ENCODE measurements around the gene ATP10D. TPM values are rescaled to one million over a fixed set of nuclear protein-coding genes. Genes with fewer than 3 reads are reported as not detected.

Gene ATP10D
- total RNA-seq, 6 experiments from 2014 or later = 50.6 to 73.8 (median 55.4) TPM

DNA sequence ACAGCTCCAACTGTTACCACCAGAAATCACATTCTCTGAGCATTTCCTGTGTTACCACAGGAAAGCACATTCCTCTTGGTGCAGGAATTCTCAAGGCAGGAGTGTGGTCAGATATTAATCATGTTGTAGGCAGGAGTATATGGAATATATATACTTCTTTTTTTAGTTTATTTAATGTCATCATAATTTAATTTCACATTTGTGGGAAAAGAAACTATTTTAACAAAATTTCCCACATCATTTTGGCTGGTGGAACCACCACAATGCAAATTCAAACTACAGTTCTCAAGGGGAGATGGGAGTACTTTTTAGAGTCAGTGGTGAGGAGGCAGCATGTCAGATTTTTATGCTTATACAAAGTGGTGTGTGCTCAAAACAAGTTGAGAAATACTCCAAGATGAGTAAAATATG lies 139.0 kb downstream of the ATP10D start:
- DNase-seq = peak; percentile 55
- H3K27me3 Mint-ChIP-seq (ENCODE audit: insufficient read depth) = no peaks in the 10 kb centered on the region
- H3K27ac Mint-ChIP-seq = peak overlapping the region; percentile 65
- no peaks in the 10 kb centered on the region for H3K9me3 Mint-ChIP-seq
- no peak overlapping the region for H3K4me3 Mint-ChIP-seq
- H3K4me1 Mint-ChIP-seq (ENCODE audit: low read depth) = peaks cover 17% of the 10 kb centered on the region
- H3K36me3 Mint-ChIP-seq (ENCODE audit: low read depth) = peaks cover 8% of the 10 kb centered on the region; the same call in 1 of the 2 replicates
- TF ChIP-seq CTCF (IDR thresholded peaks at IDR 0.05) = no peak

GRCh38 chr4:47631161-47631560 lies 146.1 kb downstream of the ATP10D start:
- Mint-ChIP-seq H3K4me1 (ENCODE audit: low read depth) (no peaks in the 10 kb centered on the region), H3K36me3 (ENCODE audit: low read depth) (peaks cover 4% of the 10 kb centered on the region), H3K27ac (no peak overlapping the region), H3K27me3 (ENCODE audit: insufficient read depth) (peaks cover 2% of the 10 kb centered on the region; the same call in 1 of the 2 replicates), H3K4me3 (no peak overlapping the region), H3K9me3 (peaks cover 3% of the 10 kb centered on the region; the same call in 1 of the 2 replicates)
- DNase-seq = no peak
- no peak for TF ChIP-seq CTCF (IDR thresholded peaks at IDR 0.05)

DNA sequence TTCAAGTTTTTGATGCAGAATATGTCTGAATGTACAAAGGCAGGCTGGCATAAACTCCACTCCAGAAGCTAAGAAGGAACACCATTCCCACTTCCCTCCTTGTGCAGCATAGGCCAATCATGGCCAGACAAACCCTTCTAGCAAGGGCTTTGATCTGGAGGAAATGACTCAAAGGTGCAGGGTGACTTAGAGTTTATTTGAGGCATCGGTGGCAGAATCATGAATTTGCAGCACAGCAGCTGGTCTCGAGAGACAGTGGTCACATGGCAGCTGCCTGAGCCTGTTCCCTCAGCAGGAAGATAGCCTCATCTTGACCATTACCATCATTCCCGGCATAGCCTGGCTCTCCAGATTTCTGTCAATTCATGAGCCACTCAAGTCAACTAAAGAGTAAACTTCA lies 154.5 kb downstream of the ATP10D start:
- peaks cover 21% of the 10 kb centered on the region for H3K9me3 Mint-ChIP-seq
- TF ChIP-seq CTCF (IDR thresholded peaks at IDR 0.05) = no peak
- DNase-seq = no peak
- H3K36me3 Mint-ChIP-seq (ENCODE audit: low read depth) = peaks cover 27% of the 10 kb centered on the region
- H3K27ac Mint-ChIP-seq = no peak overlapping the region
- H3K27me3 Mint-ChIP-seq (ENCODE audit: insufficient read depth) = no peaks in the 10 kb centered on the region; the same call in 1 of the 2 replicates
- H3K4me1 Mint-ChIP-seq (ENCODE audit: low read depth) = peaks cover 45% of the 10 kb centered on the region
- no peak overlapping the region for H3K4me3 Mint-ChIP-seq

- no peaks in the 10 kb centered on the region; the same call in 1 of the 2 replicates for H3K27me3 Mint-ChIP-seq (ENCODE audit: insufficient read depth)
- DNase-seq = peak; percentile 2
- H3K36me3 Mint-ChIP-seq (ENCODE audit: low read depth) = peaks cover 26% of the 10 kb centered on the region
- H3K9me3 Mint-ChIP-seq = peaks cover 21% of the 10 kb centered on the region
- peaks cover 45% of the 10 kb centered on the region for H3K4me1 Mint-ChIP-seq (ENCODE audit: low read depth)
- no peak overlapping the region for H3K4me3 Mint-ChIP-seq
- TF ChIP-seq CTCF (IDR thresholded peaks at IDR 0.05) = no peak
- H3K27ac Mint-ChIP-seq = no peak overlapping the region
Observed at GRCh38 chr4:47640911-47641310, 155.8 kb downstream of the ATP10D start.

DNA sequence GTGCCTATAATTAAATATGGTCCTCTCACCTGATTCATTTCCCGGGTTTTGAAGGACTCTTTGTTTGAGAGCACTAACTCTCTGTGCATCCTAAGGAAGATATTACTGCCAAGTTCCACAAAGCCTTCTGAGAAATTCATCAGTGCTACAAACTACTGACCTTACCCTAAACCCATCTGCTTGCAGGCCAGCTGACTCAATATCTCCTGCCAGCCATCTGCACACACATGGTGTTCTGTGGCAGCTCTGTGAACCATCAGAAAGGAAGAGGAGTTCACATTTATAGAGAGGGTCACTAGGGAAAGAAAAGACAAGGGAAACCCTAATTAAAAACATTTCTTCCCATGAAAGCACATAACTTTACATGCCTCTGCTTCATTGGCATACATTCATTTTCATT lies 156.7 kb downstream of the ATP10D start:
- H3K9me3 Mint-ChIP-seq = peaks cover 12% of the 10 kb centered on the region
- H3K4me1 Mint-ChIP-seq (ENCODE audit: low read depth) = peaks cover 45% of the 10 kb centered on the region
- peaks cover 17% of the 10 kb centered on the region for H3K36me3 Mint-ChIP-seq (ENCODE audit: low read depth)
- H3K4me3 Mint-ChIP-seq = no peak overlapping the region
- no peaks in the 10 kb centered on the region; the same call in 1 of the 2 replicates for H3K27me3 Mint-ChIP-seq (ENCODE audit: insufficient read depth)
- TF ChIP-seq CTCF (IDR thresholded peaks at IDR 0.05) = no peak
- no peak overlapping the region for H3K27ac Mint-ChIP-seq
- DNase-seq = no peak

Data from HFFc6 (cell line).